Measurements from ENCODE around the gene B4GALT6. TPM values are rescaled to one million over a fixed set of nuclear protein-coding genes. Genes with fewer than 3 reads are reported as not detected.

The B4GALT6 gene
- total RNA-seq, 1 experiment from 2014 or later = 1.4 TPM

DNA sequence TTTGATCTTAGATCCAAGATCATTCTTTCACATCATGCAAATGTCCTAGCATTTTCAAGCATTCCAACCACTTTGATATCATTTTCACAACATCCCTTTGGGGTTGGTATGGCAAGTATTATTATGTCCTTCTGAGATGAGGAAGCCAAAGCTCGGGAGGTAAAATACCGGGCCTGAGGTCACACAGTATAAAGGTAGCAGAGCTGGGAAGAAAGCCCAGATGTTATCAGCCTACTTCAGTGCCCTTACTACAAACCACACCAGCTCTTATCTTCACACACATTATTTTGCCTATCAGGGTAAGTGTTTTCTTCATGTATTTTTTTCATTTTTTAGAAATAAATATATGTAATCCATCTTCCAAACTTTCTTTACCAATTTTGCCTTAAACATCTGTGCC lies 4.2 kb upstream of the B4GALT6 start:
- no peak overlapping the region for H3K27ac ChIP-seq (ENCODE audit: low read length)
- DNase-seq = no peak
- no peaks in the 10 kb centered on the region for H4K20me1 ChIP-seq (ENCODE audit: low read length)
- H3K4me1 ChIP-seq (ENCODE audit: insufficient read depth, low read length) = peaks cover 14% of the 10 kb centered on the region; the same call in 1 of the 2 replicates
- POLR2A ChIA-PET (ENCODE audit: unreplicated experiment) = interaction anchor here (0.7 kb wide), 1 partner anchor 119 kb away, joined by 3 read pairs; no protein-coding TSS in a partner anchor
- no peaks in the 10 kb centered on the region for H3K27me3 ChIP-seq (ENCODE audit: low read length)
- no peaks in the 10 kb centered on the region for H3K36me3 ChIP-seq (ENCODE audit: low read depth, low read length)
- no peaks in the 10 kb centered on the region for H3K9me2 ChIP-seq (replicated peaks; ENCODE audit: low read length)
- H3K9me3 ChIP-seq (ENCODE audit: low read length) = no peaks in the 10 kb centered on the region
- no peak overlapping the region for H3K9ac ChIP-seq (ENCODE audit: low read length)
- CTCF ChIA-PET = no interaction called here
- no peak for TF ChIP-seq CTCF (conservative IDR thresholded peaks at IDR 0.05; ENCODE audit: low read depth, low read length)
- TF ChIP-seq EZH2phosphoT487 (IDR thresholded peaks at IDR 0.05; ENCODE audit: borderline replicate concordance, low read length) = no peak
- TF ChIP-seq EZH2 (IDR thresholded peaks at IDR 0.05; ENCODE audit: low read length, unreplicated experiment) = no peak
- no peak overlapping the region for H3K4me3 ChIP-seq (ENCODE audit: low read length)
- H3F3A ChIP-seq (ENCODE audit: low read length, unreplicated experiment) = no peaks in the 10 kb centered on the region
- H3K4me2 ChIP-seq (ENCODE audit: low read length) = no peak overlapping the region
- intact Hi-C loops (cut with micrococcal nuclease) = no loop called here
- ATAC-seq = no peak
- H2AFZ ChIP-seq (ENCODE audit: low read length) = no peak overlapping the region
- H3K79me2 ChIP-seq (ENCODE audit: low read length) = no peaks in the 10 kb centered on the region
- BruUV-seq (replicated peaks) = no TSS peak

DNA sequence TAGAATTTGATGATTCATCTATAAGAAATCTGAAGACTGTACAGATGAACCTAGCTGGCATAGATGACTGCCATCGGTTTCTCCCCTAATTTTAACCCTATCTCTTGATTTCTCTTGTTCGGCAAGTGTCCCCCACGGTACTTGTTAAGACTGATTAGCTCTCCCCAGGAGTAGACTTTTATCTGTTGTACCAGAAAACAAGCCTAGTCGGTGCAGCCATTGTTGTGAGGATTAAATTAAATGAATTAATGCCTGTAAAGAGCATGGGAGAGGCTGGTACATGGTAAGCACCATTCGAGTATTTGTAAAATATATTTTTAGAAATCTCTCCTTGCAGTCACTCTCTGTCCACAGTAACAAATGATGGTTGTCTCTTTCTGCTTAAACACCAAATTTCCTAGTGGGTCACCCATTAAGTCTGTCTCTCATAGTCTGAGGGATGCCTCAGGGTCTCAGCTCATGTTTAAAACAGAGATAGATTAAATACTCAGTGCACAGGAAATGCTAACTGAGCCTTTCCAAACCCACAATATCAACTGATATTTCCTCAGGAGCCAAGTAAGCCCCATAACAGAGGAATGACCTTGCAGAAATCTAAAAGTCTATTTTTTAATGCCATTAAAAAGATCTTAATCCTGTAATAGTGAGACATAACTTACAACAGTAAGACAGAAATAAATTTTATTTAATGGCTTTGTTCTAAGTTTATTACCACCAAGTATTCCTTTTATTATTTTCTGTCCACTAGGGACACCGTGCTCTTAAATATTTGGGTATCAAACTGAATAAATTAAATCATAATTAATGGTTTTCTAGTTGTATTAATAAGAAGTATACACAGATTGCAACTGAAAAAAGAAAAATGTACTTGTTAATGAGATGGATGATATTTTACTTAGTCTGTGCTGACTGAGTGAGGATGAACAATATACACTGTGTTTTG lies 2.9 kb upstream of the B4GALT6 start:
- ATAC-seq = no peak
- H3K4me3 ChIP-seq (ENCODE audit: low read length) = no peak overlapping the region
- no peak overlapping the region for H3K27ac ChIP-seq (ENCODE audit: low read length)
- peaks cover 14% of the 10 kb centered on the region; the same call in 1 of the 2 replicates for H3K4me1 ChIP-seq (ENCODE audit: insufficient read depth, low read length)
- H3K9me2 ChIP-seq (replicated peaks; ENCODE audit: low read length) = no peaks in the 10 kb centered on the region
- H2AFZ ChIP-seq (ENCODE audit: low read length) = no peak overlapping the region
- H3K36me3 ChIP-seq (ENCODE audit: low read depth, low read length) = no peaks in the 10 kb centered on the region
- ChIA-PET CTCF (no interaction called here), POLR2A (ENCODE audit: unreplicated experiment) (no interaction called here)
- no peaks in the 10 kb centered on the region for H4K20me1 ChIP-seq (ENCODE audit: low read length)
- no TSS peak for BruUV-seq (replicated peaks)
- no peaks in the 10 kb centered on the region for H3K79me2 ChIP-seq (ENCODE audit: low read length)
- H3K9me3 ChIP-seq (ENCODE audit: low read length) = no peaks in the 10 kb centered on the region
- no peaks in the 10 kb centered on the region for H3F3A ChIP-seq (ENCODE audit: low read length, unreplicated experiment)
- intact Hi-C loops (cut with micrococcal nuclease) = loop anchor here (2.0 kb wide), 2 partner anchors 36 to 130 kb away; no protein-coding TSS in a partner anchor
- DNase-seq = no peak
- 0 out of 2 replicates have a peak overlapping the region, but pooled peaks have one; percentile 69 for H3K4me2 ChIP-seq (ENCODE audit: low read length)
- no peak for TF ChIP-seq EZH2 (IDR thresholded peaks at IDR 0.05; ENCODE audit: low read length, unreplicated experiment)
- TF ChIP-seq EZH2phosphoT487 (IDR thresholded peaks at IDR 0.05; ENCODE audit: borderline replicate concordance, low read length) = no peak
- TF ChIP-seq CTCF (conservative IDR thresholded peaks at IDR 0.05; ENCODE audit: low read depth, low read length) = peak; percentile 23; the same call in 1 of the 2 replicates
- no peaks in the 10 kb centered on the region for H3K27me3 ChIP-seq (ENCODE audit: low read length)
- H3K9ac ChIP-seq (ENCODE audit: low read length) = no peak overlapping the region

DNA sequence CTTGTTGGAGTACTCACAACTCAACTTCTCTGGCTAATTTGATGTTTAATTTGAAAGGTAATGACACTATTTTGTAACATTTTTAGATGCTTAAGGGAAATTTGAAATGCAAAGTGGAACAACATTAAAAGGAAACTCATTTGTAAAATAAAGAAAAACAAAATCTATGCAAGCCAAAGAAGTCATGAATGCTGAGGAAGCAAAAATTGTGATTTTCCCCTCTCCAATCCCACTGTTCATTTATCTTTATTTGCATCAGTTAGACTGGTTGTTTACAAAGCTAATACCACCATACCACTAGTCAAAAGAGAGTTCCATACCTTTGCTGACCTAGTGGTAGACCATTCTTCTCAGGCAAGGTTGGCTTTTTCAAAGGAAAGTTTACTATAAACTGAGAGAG lies 2.2 kb upstream of the B4GALT6 start:
- H3F3A ChIP-seq (ENCODE audit: low read length, unreplicated experiment) = no peaks in the 10 kb centered on the region
- H3K27ac ChIP-seq (ENCODE audit: low read length) = no peak overlapping the region
- ChIA-PET POLR2A (ENCODE audit: unreplicated experiment) (no interaction called here), CTCF (no interaction called here)
- no peaks in the 10 kb centered on the region for H3K36me3 ChIP-seq (ENCODE audit: low read depth, low read length)
- TF ChIP-seq EZH2 (IDR thresholded peaks at IDR 0.05; ENCODE audit: low read length, unreplicated experiment) (no peak), CTCF (conservative IDR thresholded peaks at IDR 0.05; ENCODE audit: low read depth, low read length) (no peak), EZH2phosphoT487 (IDR thresholded peaks at IDR 0.05; ENCODE audit: borderline replicate concordance, low read length) (no peak)
- H3K4me3 ChIP-seq (ENCODE audit: low read length) = no peak overlapping the region
- intact Hi-C loops (cut with micrococcal nuclease) = loop anchor here (2.0 kb wide), 2 partner anchors 36 to 130 kb away; no protein-coding TSS in a partner anchor
- no peak overlapping the region for H2AFZ ChIP-seq (ENCODE audit: low read length)
- H3K9ac ChIP-seq (ENCODE audit: low read length) = no peak overlapping the region
- H3K79me2 ChIP-seq (ENCODE audit: low read length) = no peaks in the 10 kb centered on the region
- no peaks in the 10 kb centered on the region for H3K27me3 ChIP-seq (ENCODE audit: low read length)
- no peaks in the 10 kb centered on the region for H3K9me2 ChIP-seq (replicated peaks; ENCODE audit: low read length)
- ATAC-seq = no peak
- 0 out of 2 replicates have a peak overlapping the region, but pooled peaks have one; percentile 69 for H3K4me2 ChIP-seq (ENCODE audit: low read length)
- H3K9me3 ChIP-seq (ENCODE audit: low read length) = no peaks in the 10 kb centered on the region
- no TSS peak for BruUV-seq (replicated peaks)
- H4K20me1 ChIP-seq (ENCODE audit: low read length) = no peaks in the 10 kb centered on the region
- peak; percentile 25 for DNase-seq
- peaks cover 16% of the 10 kb centered on the region for H3K4me1 ChIP-seq (ENCODE audit: insufficient read depth, low read length)

All from PC-3 (cell line).